ENCODE measurements around the gene EPHA8.

EPHA8 gene

DNA sequence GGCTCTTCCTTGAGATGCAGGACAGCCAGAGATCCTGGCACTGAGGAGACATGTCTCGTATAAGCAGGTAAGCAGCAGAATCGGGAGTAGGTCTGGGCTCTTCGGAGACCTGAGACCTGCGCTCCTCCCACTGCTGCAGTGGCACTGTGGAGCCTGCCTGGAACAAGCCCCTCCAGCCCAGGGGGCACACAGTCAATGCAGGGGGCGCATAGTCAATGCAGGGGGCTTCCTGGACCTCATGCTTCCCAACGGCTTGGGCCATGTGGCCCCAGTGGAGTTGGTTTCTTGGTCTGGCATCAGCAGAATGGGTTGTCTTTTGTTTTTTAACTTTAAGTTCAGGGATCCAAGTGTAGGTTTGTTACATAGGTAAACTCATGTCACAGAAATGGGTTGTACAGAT is 27.9 kb upstream of the EPHA8 start:
- no peak for DNase-seq (ENCODE audit: low read depth in 1 of 2, low spot score in 1 of 2)

GRCh38 chr1:22536506-22536905 is 26.8 kb upstream of the EPHA8 start:
- DNase-seq (ENCODE audit: low read depth in 1 of 2, low spot score in 1 of 2): no peak

- DNase-seq (ENCODE audit: low read depth in 1 of 2, low spot score in 1 of 2): no peak
These were observed 25.7 kb upstream of the EPHA8 start for GRCh38 chr1:22537441-22538139.

GRCh38 chr1:22539510-22540118 is 23.7 kb upstream of the EPHA8 start:
- DNase-seq (ENCODE audit: low read depth in 1 of 2, low spot score in 1 of 2): no peak

GRCh38 chr1:22540337-22540736 is 23.0 kb upstream of the EPHA8 start:
- no peak for DNase-seq (ENCODE audit: low read depth in 1 of 2, low spot score in 1 of 2)

DNA sequence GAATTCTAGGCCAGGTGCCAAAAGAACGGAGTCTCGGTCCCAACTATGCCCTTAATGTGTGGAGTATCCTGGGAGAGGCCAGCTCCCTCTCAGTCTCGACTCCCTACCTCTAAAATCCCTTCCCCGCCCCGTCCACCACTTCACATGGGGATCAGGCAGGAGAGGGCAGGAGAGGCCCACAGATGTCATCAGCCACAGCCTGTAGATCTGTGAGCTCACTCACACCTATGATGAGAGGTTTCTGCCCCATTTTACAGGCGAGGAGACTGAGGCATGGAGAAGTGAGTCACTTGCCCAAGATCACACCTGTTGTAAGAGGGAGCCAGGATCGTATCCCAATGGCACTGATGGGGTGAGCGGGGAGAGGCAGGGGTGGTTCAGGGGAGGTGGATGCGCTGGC is 20.4 kb upstream of the EPHA8 start:
- no peak for DNase-seq (ENCODE audit: low read depth in 1 of 2, low spot score in 1 of 2)

- no peak for DNase-seq (ENCODE audit: low read depth in 1 of 2, low spot score in 1 of 2)
These were observed 19.6 kb upstream of the EPHA8 start for GRCh38 chr1:22543679-22544078.

GRCh38 chr1:22544606-22545005 is 18.7 kb upstream of the EPHA8 start:
- DNase-seq (ENCODE audit: low read depth in 1 of 2, low spot score in 1 of 2): no peak

- no peak for DNase-seq (ENCODE audit: low read depth in 1 of 2, low spot score in 1 of 2)
These were observed 18.1 kb upstream of the EPHA8 start for GRCh38 chr1:22545141-22545540.

DNA sequence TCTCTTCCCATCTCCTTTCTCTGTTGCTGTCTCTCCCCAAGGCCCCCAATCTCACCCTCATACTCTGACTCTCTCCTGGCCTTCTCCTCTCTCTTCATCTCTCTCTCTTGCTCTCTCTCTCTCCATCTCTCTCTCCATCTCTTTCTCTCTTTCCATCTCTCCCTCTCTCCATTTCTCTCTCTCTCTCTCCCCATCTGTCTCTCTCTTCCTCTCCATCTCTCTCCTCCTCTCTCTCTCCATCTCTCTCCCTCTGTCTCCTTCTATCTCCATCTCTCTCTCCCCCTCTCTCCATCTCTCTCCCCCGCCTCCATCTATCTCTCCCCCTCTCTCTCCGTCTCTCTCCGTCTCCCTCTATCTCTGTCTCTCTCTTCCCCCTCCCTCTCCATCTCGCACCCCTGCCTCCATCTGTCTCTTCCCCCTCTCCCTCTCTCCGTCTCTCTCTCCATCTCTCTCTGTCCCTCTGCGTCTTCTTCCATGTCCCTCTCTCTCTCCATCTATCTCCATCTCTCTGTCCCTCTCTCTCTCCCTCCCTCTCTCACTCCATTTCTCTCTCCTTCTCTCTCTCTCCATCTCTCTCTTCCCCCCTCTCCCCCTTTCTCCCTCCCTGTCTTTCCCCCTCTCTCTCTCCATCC is 16.0 kb upstream of the EPHA8 start:
- DNase-seq (ENCODE audit: low read depth in 1 of 2, low spot score in 1 of 2): no peak

DNA sequence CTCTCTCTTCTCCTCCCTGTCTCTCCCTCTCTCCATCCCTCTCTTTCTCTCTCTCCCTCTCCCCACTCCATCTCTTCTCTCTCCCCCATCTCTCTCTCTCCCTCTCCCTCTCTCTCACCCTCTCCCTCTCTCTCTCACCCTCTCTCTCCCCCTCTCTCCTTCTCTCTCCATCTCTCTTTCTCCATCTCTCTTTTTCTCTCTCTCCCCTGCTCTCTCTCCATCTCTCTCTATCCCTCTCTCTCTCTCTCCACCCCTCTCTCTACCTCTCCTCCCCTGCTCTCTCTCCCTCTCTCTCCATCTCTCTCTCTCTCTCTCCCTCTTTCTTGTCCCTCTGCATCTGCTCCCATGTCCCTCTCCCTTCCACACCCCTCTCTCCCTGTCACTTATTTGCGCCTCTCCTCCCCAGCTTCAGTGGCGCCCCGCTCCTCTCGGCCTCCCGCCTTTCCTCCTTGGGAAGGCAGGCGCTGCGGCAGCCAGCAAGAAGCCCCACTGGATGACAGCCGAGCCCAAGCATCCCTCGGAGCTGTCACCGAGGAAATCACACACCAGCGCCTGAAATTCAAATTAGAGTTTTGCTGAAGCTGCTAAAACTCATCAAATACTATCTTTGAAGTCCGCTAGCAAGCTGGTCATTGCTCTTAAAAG is 15.3 kb upstream of the EPHA8 start:
- no peak for DNase-seq (ENCODE audit: low read depth in 1 of 2, low spot score in 1 of 2)

DNA sequence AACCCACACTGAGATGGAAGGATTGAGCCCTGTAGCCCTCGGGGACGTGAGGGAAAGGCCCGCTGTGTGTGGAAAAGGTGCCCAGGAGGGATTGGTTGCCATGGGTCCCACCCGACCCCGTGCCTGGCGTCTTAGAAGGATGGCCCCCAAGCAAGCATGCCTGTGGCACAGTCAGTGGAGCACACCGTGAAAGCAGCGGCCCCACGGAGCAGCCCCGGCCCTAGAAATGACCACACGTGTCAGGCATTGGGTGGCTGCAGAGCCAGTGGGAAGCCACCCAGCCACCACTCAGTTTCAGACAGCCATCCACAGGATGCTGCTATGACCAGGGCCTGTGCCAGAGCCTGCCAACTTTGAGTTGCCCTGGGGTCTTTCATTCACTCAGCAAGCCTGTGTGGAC is 13.3 kb upstream of the EPHA8 start:
- DNase-seq (ENCODE audit: low read depth in 1 of 2, low spot score in 1 of 2): no peak

GRCh38 chr1:22551591-22551990 is 11.7 kb upstream of the EPHA8 start:
- DNase-seq (ENCODE audit: low read depth in 1 of 2, low spot score in 1 of 2): no peak

- no peak for DNase-seq (ENCODE audit: low read depth in 1 of 2, low spot score in 1 of 2)
These were observed 11.3 kb upstream of the EPHA8 start for GRCh38 chr1:22552021-22552420.

- no peak for DNase-seq (ENCODE audit: low read depth in 1 of 2, low spot score in 1 of 2)
These were observed 10.0 kb upstream of the EPHA8 start for GRCh38 chr1:22553104-22553880.

DNA sequence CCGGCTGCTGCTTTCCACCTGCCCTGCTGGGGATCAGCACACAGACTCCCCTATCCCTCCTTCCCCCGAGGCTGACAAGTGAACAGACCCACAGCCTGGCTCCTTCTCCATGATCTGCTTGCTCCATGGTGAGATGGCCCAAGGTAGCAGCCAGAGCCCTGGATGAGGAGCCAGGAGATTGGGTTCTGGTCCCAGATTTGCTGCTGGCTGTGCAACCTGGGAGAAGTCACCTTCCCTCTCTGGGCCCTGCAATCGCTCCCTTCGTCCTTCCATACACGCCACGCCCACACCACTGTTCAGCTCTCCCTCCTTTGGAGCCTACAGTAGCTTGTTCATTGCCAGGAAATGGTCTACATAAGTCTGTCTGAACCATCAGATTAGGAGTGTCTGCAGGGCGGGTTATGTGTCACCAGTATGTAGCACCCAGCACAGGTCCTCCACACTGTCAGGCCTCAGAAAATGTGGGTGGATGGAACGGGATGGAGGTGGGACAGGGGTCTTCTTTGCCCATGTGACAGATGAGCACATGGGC is 9.2 kb upstream of the EPHA8 start:
- no peak for DNase-seq (ENCODE audit: low read depth in 1 of 2, low spot score in 1 of 2)

DNA sequence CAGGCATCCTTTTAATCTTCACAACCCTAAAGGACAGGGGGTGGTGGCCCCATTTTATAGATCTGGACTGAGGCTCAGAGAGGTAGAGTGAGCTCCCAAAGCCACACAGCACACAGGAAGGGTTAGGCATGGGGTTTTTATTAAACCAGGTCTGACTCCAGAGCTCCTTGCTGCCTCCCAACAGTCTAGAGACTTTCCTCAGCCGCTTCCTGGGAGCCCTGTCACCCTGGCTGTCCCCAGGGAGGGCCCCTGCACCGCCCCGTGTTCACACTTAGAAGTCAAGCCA is 8.0 kb upstream of the EPHA8 start:
- no peak for DNase-seq (ENCODE audit: low read depth in 1 of 2, low spot score in 1 of 2)

GRCh38 chr1:22556391-22557104 is 6.7 kb upstream of the EPHA8 start:
- no peak for DNase-seq (ENCODE audit: low read depth in 1 of 2, low spot score in 1 of 2)

DNA sequence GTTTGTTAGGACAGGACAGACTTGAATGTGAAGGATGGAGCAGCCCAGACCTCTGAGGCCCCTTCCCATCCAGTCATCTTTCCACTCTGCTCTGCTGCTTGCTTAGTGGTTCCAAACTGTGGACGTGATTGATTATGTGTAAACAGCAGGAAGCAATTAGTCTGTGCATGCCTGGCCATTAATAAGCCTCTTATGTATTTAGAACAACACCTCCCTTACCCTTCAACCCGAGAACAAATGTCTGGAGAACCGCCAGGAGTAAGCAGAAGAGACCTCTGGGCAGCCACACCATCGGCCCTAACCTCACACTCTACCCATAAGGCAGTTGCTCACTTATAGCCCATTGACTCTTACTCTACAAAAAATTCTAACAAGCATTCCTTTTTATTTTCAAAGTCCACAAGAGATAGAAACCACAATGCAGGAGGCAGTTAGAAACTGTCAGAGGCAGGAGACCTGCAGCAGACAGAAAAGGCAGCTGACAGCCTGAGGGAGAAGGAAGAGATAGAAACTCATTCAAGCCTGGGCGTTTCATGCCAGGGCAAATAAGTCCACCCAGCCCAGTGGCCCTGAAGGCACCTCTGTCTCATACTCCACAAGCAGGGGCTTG is 5.8 kb upstream of the EPHA8 start:
- no peak for DNase-seq (ENCODE audit: low read depth in 1 of 2, low spot score in 1 of 2)

Measured in activated CD4-positive, alpha-beta T cell treated with anti-CD3 and anti-CD28 coated beads, Interleukin-2, amount 50 U/mL, for 24 hours (primary cell).